ENCODE results near the gene RALGDS.
A peak's percentile ranks its signal among the peaks of the same experiment; 100 is the strongest.
"Not testable (repeated sequence)": the region's sequence is repeated elsewhere in the genome, so short reads cannot be mapped to it uniquely, and the experiment has no call there.

Gene RALGDS

DNA sequence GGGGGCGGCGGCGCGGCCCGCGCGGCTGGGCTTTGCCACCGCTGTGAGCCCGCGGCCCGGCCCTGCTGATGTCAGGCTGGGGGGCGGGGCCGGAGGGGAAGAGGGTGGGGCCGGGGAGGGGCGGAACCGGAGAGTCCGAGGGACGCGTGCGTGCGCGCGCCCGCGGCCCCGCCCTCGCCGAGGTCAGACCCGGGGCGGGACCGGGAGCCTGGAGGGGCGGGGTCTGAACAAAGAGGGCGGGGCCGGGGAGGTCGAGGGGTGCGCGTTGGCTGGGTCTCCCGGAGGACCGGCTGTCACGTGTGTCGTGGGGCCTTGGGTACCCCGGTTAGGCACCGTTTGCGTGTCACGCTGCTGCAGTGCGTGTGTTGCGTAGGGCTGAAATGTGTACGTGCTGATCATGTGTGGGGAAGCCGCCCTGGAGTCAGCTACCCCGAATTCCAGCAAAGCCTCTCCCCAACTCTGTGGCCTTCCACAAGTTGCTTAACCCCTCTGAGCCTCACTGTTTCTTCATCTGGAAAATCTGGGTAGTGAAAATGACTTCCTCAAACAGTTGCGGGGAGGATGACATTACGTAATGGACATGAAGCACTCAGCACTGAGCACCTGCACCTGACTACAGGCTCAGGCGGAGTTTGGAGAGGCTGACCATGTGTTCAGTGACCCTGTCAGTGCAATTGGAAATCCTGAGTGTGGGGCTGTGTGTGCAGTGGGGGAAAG, at the start of gene RALGDS:
Gene RALGDS (minus strand): TSS at position 43 of the 717 bp plus-strand sequence. CDS start 86 bp downstream, outside the sequence.
- DNase-seq, result peak; percentile 95 to 97

DNA sequence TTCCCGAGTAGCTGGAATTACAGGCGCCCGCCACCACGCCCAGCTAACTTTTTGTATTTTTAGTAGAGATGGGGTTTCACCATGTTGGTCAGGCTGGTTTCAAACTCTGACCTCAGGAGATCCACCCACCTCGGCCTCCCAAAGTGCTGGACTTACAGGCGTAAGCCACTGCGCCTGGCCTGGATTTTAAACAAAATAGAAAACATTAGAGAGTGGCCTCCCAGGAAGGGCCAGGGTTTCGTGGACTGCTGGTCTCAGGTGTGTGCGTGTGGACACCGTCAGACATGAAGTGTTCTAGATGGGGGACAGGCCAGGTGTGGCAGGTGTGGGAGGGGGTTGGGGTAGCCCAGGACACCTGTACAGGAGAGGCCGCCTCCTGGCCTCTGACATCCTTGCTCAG, 49.7 kb upstream of the RALGDS start:
- DNase-seq, result no peak

DNA sequence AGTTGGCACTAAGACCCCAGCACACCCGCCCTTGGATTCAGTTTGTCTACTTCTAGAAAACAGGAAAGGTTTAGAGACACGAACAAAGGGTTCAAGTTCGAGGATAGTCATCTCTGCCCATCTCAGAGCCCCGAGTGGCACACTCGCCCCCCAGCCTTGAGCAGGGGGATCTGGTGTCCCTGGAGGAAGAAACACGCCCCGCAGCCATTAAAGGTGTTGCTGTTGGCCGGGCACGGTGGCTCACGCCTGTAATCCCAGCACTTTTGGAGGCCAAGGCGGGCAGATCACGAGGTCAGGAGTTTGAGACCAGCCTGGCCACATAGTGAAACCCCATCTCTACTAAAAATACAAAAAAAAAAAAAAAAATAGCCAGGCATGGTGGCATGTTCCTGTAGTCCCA, 48.6 kb upstream of the RALGDS start:
- DNase-seq, result not testable (repeated sequence)

DNA sequence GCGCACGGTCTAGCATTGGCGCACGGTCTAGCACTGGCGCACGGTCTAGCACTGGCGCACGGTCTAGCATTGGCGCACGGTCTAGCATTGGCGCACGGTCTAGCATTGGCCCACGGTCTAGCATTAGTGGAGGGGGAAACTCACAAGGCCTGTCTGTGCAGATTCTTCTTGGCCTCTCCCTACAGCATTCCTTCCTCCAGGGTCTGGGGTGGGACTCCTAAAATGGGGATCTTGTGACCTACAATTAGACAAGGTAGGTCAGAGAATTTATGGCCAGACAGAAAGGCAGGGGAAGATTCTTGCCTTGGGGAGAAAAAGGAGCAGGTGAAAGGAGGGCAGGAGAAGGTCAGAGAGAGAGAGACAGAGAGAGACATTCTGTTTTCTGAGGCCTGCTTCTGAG, 48.1 kb upstream of the RALGDS start:
- DNase-seq, result no peak

DNA sequence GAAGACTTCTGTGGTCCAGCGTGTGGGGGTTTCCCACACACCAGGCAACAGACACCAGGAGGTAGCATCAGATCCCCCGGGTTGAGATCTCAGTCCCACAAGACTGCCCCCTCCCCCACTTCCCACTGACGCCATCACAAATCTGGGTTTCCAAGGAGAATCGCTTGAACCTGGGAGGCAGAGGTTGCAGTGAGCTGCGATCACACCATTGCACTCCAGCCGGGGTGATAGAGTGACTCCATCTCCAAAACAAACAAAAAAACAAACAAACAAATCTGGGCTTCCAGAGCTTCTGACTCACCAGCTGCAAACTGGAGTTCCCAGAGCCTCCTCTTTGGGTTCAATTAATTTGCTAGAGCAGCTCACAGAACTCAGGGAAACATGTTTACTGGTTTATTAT, 47.4 kb upstream of the RALGDS start:
- DNase-seq, result no peak

DNA sequence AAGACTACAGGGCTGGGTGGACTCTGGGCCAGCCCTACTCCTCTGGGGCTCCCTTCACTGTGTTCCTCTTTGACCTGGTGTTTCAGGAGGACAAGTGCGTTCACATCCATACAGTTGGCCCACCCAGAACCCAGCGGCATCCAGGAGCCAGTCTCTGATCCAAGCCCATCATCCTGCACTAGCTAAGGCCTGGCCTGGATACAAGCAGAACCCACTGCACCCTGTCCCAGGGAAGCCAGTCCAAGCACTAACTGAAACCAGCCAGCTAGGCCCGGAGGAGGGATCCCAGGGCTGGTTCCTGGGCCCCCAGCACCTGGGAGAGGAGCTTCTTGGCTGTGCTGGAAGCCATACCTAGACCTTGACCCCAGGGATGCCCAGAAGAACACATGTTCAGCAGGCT, 46.7 kb upstream of the RALGDS start:
- no peak for DNase-seq

DNA sequence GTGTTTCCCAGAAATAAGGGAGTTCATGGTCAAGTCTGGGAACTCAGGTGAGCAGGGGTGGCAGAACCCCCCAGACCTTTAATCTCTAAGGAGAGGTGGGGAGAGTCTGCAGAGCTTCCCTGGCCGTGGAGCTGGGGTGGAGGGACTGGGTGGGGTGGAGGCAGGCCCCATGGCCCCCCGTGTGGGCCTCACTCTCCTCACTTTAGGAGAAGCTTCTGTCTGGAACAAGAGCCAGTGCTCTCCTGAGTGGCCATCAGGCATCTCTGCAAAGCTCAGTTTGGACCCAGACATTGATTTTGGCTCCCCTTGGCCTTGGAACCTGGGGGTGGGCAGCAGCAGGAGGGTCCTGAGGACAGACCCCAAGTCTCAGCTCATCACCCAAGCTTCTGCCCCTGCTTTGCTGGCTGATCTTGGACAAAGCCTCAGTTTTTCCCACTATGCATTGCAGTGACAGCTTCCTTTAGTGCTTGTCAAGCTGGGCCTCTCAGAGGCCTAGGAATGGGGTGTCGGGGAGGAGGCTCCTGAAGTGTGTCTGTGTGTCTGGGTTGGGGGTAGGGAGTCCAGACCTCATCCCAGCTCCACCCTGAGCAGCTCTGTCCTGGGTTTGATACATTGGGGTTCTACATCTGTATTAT, 46.2 kb upstream of the RALGDS start:
- DNase-seq, result no peak

DNA sequence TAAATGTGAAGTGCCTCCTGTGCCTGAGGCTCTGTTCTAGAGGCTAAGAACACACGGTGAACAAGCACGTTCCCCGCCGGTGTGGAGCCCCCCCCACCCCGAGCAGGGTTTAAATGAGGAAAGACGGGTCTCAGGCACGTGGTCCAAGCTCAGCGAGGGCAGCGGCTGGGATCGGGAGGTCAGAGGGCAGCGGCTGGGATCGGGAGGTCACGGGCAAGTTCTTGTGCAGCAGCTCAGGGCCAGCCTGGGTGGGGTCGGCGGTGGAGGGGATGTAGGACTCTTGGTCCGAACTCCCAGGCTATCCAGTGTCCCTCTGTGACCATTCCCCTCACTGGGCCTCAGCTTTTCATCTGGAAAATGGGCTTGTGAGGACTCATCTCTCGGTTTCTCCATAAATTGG, 45.4 kb upstream of the RALGDS start:
- no peak for DNase-seq

DNA sequence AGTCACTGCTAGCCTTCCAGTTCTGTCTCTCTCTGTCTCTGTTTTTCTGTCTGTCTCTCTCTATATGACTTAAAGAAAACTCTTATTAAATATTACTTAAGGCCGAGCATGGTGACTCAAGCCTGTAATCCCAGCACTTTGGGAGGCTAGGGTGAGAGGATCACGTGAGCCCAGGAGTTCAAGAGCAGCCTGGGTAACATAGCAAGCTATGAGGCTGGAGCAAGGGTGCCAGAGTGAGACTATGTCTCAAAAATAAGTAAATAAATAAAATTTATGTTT, 44.4 kb upstream of the RALGDS start:
- no peak for DNase-seq

DNA sequence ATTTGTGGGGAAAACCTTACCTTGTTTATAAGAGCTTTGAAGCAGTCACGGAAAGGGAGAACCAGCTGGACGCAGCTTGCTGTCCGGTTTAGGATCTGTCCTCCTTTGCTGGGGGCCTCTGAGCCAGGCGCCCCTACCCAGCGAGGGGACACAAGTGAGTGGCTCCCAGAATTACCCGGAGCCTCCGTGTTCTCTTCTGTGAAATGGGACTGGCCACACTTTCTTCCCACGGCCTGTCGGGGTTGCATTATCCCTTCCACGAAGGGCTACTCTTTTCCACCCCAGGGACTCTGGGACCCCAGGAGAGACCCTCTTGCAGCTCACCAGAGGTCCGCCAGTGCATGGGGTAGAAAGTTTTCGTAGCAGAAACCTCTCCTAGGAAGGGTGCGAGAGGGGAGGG, 43.2 kb upstream of the RALGDS start:
- no peak for DNase-seq

DNA sequence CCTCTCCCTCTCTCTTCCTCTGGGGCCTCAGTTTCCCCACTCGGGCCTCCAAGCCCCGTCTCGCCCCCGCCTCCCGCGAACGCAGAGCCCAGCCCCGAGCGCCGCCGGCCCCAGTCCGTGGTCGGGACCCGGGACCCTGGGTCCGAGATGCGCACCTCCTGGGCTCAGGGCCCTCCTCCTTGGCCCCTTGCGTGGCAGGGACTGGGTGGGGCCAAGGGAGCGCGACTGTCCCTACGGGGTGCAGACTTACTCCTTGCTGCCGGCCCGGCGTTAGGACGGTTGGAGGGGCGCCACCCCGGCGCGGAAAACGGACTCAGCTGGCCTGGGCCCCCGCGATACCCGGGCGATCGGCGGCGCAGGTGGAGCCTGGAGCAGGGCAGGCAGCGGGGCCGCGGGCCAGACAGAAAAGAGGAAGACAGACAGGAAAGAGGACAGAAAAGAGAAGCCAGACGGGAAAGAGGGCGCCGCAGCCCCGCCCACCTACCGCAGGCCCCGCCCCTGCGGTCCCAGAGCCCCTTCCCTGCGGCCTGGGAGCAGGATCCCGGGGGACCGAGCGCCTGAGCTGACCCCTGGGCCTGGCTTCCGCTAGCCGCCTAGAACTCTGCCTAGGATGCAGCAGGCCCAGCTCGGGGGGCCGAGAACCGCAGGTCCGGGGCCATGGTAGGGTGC, 42.6 kb upstream of the RALGDS start, which contains the start of gene GBGT1:
Gene GBGT1 (minus strand): TSS at position 411 of the 669 bp plus-strand sequence. CDS start 1,502 bp downstream, outside the sequence.
- DNase-seq, result peak; percentile 66 to 68

DNA sequence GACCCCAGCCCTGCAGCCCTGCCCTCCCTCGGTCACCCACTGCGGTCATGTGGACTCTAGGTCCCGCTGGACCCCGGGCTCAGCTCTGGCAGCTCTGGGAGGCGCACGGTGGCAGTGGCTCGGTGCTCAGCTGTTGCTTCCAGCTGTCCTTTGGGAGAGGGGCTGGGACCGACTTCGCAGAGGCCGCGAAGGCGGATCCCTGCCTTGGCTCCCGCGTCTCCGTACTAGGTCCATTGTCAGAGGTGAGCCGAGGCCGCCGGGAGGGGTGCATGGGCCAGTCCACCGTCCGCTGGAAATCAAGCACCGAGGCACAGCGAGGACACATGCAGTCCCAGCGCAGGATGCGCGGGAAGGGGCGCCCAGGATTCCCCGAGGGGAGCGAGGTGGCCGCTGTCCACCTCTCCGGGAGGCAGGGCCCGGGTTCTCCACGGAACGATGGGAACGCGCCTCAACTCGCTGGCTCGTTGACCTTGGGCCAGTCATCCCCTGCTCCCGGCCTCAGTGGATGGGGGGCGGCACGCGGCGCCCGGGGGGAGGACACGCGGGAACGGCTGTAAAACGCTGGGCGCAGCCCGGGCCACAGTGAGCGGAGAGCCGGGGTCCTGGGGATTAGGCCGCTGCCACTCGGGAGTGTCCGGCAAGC, 41.9 kb upstream of the RALGDS start:
- no peak for DNase-seq

DNA sequence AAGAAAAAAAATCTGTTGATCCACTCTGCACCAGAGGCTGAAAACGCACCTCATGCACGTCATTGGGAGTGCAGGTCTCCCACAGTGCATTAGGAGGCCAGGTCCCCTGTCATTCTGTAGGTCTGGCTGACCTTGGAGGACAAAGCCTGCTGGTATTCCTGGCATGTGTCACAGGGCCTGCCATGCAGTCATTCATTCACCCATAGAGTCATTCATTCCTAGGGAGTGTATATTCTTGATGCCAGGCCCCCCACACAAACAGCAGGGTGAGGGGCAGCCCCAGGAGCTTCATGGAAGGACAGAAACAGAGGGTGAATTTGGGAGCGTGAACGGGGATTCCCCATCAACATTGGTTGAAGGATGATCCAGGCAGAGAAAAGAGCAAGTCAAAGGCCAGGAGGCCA, 40.5 kb upstream of the RALGDS start:
- no peak for DNase-seq

DNA sequence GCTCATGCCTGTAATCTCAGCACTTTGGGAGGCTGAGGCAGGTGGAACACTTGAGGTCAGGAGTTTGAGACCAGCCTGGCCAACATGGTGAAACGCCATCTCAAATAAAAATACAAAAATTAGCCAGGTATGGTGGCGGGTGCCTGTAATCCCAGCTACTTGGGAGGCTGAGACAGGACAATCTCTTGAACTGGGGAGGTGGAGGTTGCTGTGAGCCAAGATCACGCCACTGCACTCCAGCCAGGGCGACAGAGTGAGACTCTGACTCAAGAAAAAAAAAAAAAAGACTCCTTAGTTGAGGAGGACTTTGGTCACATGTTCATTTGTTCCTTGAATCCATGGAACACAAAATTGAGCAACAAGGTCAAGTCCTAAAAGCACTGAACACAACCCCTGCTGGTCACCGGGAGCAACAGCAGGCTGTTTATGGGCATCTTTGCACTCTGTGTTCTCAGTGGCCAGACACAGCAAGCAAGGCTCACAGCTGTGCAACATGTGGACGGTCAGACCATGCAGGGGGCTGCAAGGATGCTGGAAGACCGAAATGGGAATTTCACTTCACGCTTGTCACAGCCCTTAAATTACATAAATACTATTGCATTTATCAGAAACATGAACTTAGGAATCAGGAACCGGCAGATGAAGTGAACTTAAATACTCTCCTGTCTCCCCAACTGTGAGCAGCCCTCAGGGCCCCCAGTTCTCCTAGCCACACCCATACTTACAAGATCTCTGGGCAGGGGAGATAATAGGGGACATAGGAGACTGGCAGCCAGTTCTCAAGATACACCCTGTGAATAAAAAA, 39.9 kb upstream of the RALGDS start:
- peak; percentile 81 to 82 for DNase-seq

DNA sequence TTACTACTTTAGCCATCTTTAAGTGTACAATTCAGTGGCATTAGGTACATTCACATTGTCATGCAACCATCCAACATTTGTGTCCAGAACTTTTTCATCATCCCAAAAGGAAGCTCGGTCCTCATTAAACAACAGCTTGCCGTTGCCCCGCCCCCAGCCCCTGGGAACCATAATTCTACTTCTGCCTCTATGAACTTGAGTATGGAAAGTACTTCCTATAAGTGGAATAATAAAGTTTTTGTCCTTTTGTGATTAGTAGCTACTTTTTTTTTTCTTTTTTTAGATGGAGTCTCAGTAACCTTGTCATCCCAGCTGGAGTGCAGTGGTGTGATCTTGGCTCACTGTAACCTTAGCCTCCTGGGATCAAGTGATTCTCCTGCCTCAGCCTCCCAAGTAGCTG, 37.7 kb upstream of the RALGDS start:
- no peak for DNase-seq

DNA sequence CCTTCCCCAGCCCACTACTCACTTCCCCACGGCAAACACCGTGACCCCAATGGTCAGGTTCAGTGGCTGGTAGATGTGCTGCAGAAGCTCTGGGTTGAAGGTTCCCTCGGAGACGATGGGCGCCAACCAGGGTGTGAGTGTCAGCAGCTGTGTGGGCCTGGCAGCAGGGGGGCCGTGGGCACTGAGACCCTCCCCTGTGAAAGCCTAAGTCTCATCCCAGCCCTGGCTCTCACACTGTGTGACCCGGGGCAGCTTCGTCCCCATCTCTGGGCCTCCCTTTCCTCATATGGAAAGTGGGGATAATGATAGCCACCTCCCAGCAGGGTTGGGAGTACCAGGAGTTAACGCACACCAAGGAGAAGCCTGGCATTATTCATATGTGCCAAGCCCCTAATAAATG, 34.1 kb upstream of the RALGDS start:
- no peak for DNase-seq

DNA sequence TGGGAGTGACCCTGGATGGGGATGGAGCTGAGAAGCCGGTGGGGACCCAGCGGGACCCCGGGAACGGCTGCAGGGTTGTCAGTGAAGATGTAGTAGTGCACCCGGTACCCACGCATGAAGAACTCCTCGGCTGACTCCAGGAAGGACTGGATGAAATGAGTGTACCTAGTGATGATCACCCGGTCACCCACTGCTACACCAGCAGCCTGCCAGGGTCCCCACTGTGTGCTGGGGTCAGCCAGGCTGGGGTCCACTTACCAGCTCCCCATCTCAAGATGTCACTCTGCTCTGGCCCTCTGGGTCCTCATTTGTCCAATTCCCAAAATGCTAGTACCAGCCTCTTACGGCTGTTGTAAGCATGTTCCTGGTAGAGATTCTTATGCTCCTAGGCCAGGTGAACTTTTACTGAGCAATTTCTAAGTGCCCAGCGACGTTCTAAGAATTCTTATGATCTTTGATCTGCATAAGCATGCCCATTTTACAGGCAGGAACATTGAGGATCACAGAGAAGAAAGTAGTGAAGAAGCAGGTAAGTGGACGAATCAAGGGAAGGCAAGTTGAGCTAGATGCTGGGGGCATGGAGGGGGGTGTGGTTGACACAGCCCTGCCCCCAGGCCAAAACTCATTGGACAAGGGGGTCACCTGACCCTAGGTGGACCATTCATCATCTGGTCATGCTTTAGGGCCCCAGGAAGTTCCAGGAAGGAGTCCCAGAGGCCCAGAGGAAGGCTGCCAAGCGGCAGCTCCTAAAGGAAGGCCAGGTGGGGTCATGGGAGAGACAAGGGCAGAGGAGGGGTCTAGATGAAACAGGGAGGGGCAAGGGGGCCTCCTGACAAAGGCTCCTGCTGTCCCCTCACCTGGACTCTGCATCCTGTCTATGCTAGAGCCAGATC, 33.3 kb upstream of the RALGDS start:
- DNase-seq, result no peak

DNA sequence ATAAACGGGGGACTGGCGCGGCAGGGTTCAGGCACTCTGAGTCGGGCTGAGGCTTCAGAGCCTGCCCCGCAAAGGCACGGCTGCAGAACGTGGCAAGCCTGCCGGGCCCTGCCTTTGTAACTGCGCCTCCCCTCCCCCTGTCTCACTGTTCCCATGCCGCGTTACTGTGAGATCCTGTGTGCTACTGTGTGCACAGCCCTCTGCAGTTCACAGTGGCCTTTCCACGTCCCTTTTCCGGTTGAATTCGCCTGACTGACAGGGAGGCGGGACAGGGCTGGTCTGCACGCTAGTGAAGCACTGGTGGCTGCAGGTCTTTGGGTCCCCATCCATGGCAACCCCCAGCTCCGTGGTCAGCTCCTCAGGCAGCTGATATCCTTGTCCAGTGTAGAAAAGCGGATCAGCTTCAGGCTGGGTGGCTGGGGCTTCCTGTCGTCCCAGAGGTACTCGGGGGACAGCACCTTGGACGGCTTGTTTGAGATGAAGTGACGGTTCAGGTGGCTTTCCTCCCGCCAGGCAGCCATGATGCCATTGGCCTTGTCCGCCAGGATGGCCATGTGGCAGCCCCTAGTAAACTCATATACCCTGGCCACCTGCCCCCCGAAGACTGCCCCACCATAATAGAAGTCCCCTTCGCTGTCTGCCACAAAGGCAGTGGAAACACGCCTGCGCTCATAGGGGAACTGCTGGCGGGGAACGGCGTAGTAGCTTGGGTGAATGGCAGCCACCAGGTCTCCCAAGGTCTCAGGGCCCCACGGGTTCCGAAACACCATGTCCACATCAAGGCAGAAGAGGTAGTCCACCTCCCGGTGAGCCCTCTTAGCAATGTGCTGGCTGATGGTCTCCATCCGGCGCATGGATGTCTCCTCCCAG, 32.4 kb upstream of the RALGDS start:
- no peak for DNase-seq

DNA sequence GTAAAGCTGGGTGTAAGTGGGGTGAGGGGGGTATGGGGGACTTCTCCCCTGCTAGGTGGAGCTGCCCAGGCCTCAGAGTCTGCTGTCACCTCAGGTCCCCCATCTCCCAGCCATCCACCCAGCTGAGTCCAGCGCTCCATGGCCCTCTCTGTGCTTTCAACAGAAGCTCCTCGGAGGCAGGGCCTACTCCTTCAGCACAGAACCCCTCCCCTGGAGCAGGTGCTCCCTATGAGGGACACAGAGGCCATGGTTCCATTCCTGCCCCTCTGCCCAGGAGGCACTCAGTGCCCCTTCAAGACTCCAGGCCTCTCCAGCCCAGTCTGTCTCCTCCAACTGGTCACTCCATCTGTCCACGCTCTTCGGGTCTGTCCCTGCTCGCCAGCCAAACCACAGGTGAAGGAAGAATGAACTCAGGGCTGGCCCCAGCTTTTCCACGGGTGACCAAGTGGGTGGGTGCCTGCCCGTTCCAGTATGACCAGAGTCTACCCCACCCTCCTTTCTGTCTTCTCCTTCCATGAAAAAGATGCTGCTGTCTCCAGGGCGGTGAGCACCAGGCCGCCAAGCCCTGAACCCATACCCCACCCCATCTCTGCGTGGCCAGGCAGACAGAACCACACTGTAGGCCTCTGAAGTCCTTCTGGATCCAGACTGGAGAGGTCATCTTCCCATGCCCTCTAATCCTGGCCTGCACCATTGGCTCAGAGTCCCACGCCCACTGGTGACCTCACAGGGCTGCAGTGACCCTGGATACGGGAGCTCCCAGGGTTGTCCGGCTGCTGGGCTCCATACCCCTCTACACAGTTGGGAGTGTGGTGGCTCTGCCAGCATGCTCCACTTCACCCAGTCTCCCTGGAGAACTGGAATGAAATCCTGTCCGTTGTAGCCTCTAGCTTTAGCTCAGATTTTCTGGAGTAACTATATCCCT, 30.8 kb upstream of the RALGDS start:
- no peak for DNase-seq

DNA sequence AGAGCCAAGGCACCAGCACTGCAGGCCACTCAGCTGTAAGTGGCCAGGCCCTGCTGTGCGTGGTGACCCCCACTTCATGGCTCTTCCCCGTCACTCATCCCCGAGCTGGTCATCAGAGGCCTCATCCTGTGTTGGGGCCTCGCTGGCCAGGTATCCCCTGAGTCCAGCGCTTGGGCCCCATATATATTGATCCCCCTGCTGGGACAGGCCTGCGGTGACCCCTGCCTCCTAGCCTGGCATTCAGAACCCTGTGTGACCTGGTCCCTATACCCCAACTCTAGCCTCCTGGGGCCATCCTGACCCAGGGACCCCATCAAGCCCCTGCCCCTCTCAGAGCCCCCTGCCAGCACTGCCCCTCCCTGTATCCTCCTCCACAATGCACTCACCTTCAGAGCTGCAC, 30.0 kb upstream of the RALGDS start:
- no peak for DNase-seq
